BLaER1 treated with 17β-estradiol and CSF1 and Interleukin-3, amounts not matched to agents 10 nM and 100 nM (cell line): ENCODE measurements around the gene MAGI1.
"Not testable (repeated sequence)": the region's sequence is repeated elsewhere in the genome, so short reads cannot be mapped to it uniquely, and the experiment has no call there.

ENCODE experiments used
- H3K27ac ChIP-seq, 11 experiments: shearing (Covaris generic); formaldehyde crosslinking; 2 replicates each; pipeline ENCODE4 v1.8.1; 2022
- H3K27me3 ChIP-seq, 11 experiments: shearing (Covaris generic); formaldehyde crosslinking; 2 replicates each; pipeline ENCODE4 v1.8.1; 2022
- H3K36me3 ChIP-seq, 11 experiments: shearing (Covaris generic); formaldehyde crosslinking; 2 replicates each; pipeline ENCODE4 v1.8.1; 2022
- H3K4me1 ChIP-seq, 10 experiments: shearing (Covaris generic); formaldehyde crosslinking; 2 replicates each; pipeline ENCODE4 v1.8.1; 2022
- H3K4me2 ChIP-seq, 11 experiments: shearing (Covaris generic); formaldehyde crosslinking; 2 replicates each; pipeline ENCODE4 v1.8.1; 2022
- H3K4me3 ChIP-seq, 10 experiments: shearing (Covaris generic); formaldehyde crosslinking; 2 replicates each; pipeline ENCODE4 v1.8.1; 2022
- H3K9ac ChIP-seq, 11 experiments: shearing (Covaris generic); formaldehyde crosslinking; 2 replicates each; pipeline ENCODE4 v1.8.1; 2022
- H3K9me3 ChIP-seq, 11 experiments: shearing (Covaris generic); formaldehyde crosslinking; replicated peaks in 1 of 11; 2 replicates each; pipeline ENCODE4 v1.8.1; 2022
- H4K20me1 ChIP-seq, 11 experiments: shearing (Covaris generic); formaldehyde crosslinking; 2 replicates each; pipeline ENCODE4 v1.8.1; 2022
- Cebpa-rat ChIP-seq, 11 experiments: shearing (Covaris generic); IDR thresholded peaks; 2 replicates each; pipeline ENCODE4 v1.8.1; 2022

The MAGI1 gene

GRCh38 chr3:65905771-65906170, 132.9 kb downstream of the MAGI1 start:
- no peak overlapping the region for H3K4me2 ChIP-seq
- H4K20me1 ChIP-seq, result no peaks in the 10 kb centered on the region
- H3K27me3 ChIP-seq, result no peaks in the 10 kb centered on the region
- H3K4me3 ChIP-seq, result no peak overlapping the region
- no peaks in the 10 kb centered on the region for H3K36me3 ChIP-seq
- H3K27ac ChIP-seq, result no peak overlapping the region
- H3K9ac ChIP-seq, result no peak overlapping the region
- no peaks in the 10 kb centered on the region for H3K9me3 ChIP-seq
- H3K4me1 ChIP-seq, result no peaks in the 10 kb centered on the region
- no peak for TF ChIP-seq Cebpa-rat (IDR thresholded peaks at IDR 0.05)

- H3K4me2 ChIP-seq, result no peak overlapping the region
- H3K27ac ChIP-seq, result no peak overlapping the region
- H3K4me3 ChIP-seq, result no peak overlapping the region
- H3K27me3 ChIP-seq, result no peaks in the 10 kb centered on the region
- no peaks in the 10 kb centered on the region for H4K20me1 ChIP-seq
- no peaks in the 10 kb centered on the region for H3K9me3 ChIP-seq
- no peaks in the 10 kb centered on the region for H3K36me3 ChIP-seq
- no peak for TF ChIP-seq Cebpa-rat (IDR thresholded peaks at IDR 0.05)
- no peak overlapping the region for H3K9ac ChIP-seq
- H3K4me1 ChIP-seq, result no peaks in the 10 kb centered on the region
Observed at GRCh38 chr3:65904016-65904415, 134.7 kb downstream of the MAGI1 start.

GRCh38 chr3:65902304-65902793, 136.4 kb downstream of the MAGI1 start:
- Histone ChIP-seq H3K36me3 (no peaks in the 10 kb centered on the region), H3K4me1 (no peaks in the 10 kb centered on the region), H3K4me2 (no peak overlapping the region), H3K27ac (no peak overlapping the region), H4K20me1 (no peaks in the 10 kb centered on the region), H3K4me3 (no peak overlapping the region), H3K9ac (no peak overlapping the region), H3K9me3 (no peaks in the 10 kb centered on the region), H3K27me3 (no peaks in the 10 kb centered on the region)
- TF ChIP-seq Cebpa-rat (IDR thresholded peaks at IDR 0.05), result no peak

- Histone ChIP-seq H3K9me3 (no peaks in the 10 kb centered on the region), H3K4me2 (no peak overlapping the region), H4K20me1 (no peaks in the 10 kb centered on the region), H3K27me3 (no peaks in the 10 kb centered on the region), H3K4me1 (no peaks in the 10 kb centered on the region), H3K36me3 (no peaks in the 10 kb centered on the region), H3K9ac (no peak overlapping the region), H3K4me3 (no peak overlapping the region), H3K27ac (no peak overlapping the region)
- no peak for TF ChIP-seq Cebpa-rat (IDR thresholded peaks at IDR 0.05)
Observed at GRCh38 chr3:65901226-65901625, 137.5 kb downstream of the MAGI1 start.

GRCh38 chr3:65899226-65899625, 139.5 kb downstream of the MAGI1 start:
- H3K36me3 ChIP-seq, result no peaks in the 10 kb centered on the region
- no peak overlapping the region for H3K4me3 ChIP-seq
- no peak overlapping the region for H3K4me2 ChIP-seq
- H3K27ac ChIP-seq, result no peak overlapping the region
- H4K20me1 ChIP-seq, result no peaks in the 10 kb centered on the region
- H3K9me3 ChIP-seq, result no peaks in the 10 kb centered on the region
- H3K27me3 ChIP-seq, result no peaks in the 10 kb centered on the region
- no peaks in the 10 kb centered on the region for H3K4me1 ChIP-seq
- no peak overlapping the region for H3K9ac ChIP-seq
- TF ChIP-seq Cebpa-rat (IDR thresholded peaks at IDR 0.05), result no peak

- no peaks in the 10 kb centered on the region for H4K20me1 ChIP-seq
- H3K4me2 ChIP-seq, result no peak overlapping the region
- H3K27ac ChIP-seq, result no peak overlapping the region
- no peaks in the 10 kb centered on the region for H3K9me3 ChIP-seq
- no peaks in the 10 kb centered on the region for H3K4me1 ChIP-seq
- no peaks in the 10 kb centered on the region for H3K36me3 ChIP-seq
- no peak overlapping the region for H3K9ac ChIP-seq
- no peaks in the 10 kb centered on the region for H3K27me3 ChIP-seq
- H3K4me3 ChIP-seq, result no peak overlapping the region
- no peak for TF ChIP-seq Cebpa-rat (IDR thresholded peaks at IDR 0.05)
Observed at GRCh38 chr3:65897766-65898165, 141.0 kb downstream of the MAGI1 start.

- H3K9me3 ChIP-seq, result no peaks in the 10 kb centered on the region
- H3K4me3 ChIP-seq, result no peak overlapping the region
- no peaks in the 10 kb centered on the region for H3K36me3 ChIP-seq
- no peak overlapping the region for H3K9ac ChIP-seq
- no peaks in the 10 kb centered on the region for H4K20me1 ChIP-seq
- no peaks in the 10 kb centered on the region for H3K4me1 ChIP-seq
- TF ChIP-seq Cebpa-rat (IDR thresholded peaks at IDR 0.05), result no peak
- H3K4me2 ChIP-seq, result no peak overlapping the region
- no peaks in the 10 kb centered on the region for H3K27me3 ChIP-seq
- no peak overlapping the region for H3K27ac ChIP-seq
Observed at GRCh38 chr3:65896321-65896720, 142.4 kb downstream of the MAGI1 start.

- Histone ChIP-seq H3K27ac (no peak overlapping the region), H3K9me3 (peaks cover 0 to 8% (median 0%) of the 10 kb centered on the region in 11 experiments; a peak in 1 of 22 replicates), H3K4me1 (no peaks in the 10 kb centered on the region), H3K36me3 (no peaks in the 10 kb centered on the region), H3K9ac (no peak overlapping the region), H3K4me3 (no peak overlapping the region), H4K20me1 (no peaks in the 10 kb centered on the region), H3K4me2 (no peak overlapping the region), H3K27me3 (no peaks in the 10 kb centered on the region)
- TF ChIP-seq Cebpa-rat (IDR thresholded peaks at IDR 0.05), result no peak
Observed at GRCh38 chr3:65894679-65895453, 143.9 kb downstream of the MAGI1 start.

- Histone ChIP-seq H3K4me3 (no peak overlapping the region), H3K27ac (no peak overlapping the region), H4K20me1 (no peaks in the 10 kb centered on the region), H3K36me3 (no peaks in the 10 kb centered on the region), H3K4me1 (no peaks in the 10 kb centered on the region), H3K4me2 (no peak overlapping the region), H3K27me3 (no peaks in the 10 kb centered on the region), H3K9me3 (peaks cover 0 to 8% (median 0%) of the 10 kb centered on the region in 11 experiments; a peak in 1 of 22 replicates), H3K9ac (no peak overlapping the region)
- no peak for TF ChIP-seq Cebpa-rat (IDR thresholded peaks at IDR 0.05)
Observed at GRCh38 chr3:65894126-65894525, 144.6 kb downstream of the MAGI1 start.

GRCh38 chr3:65893631-65894030, 145.1 kb downstream of the MAGI1 start:
- no peak overlapping the region for H3K4me3 ChIP-seq
- no peaks in the 10 kb centered on the region for H3K4me1 ChIP-seq
- no peak for TF ChIP-seq Cebpa-rat (IDR thresholded peaks at IDR 0.05)
- no peaks in the 10 kb centered on the region for H3K27me3 ChIP-seq
- H3K4me2 ChIP-seq, result no peak overlapping the region
- H3K9ac ChIP-seq, result no peak overlapping the region
- no peaks in the 10 kb centered on the region for H4K20me1 ChIP-seq
- peaks cover 0 to 8% (median 0%) of the 10 kb centered on the region in 11 experiments; a peak in 1 of 22 replicates for H3K9me3 ChIP-seq
- H3K36me3 ChIP-seq, result no peaks in the 10 kb centered on the region
- H3K27ac ChIP-seq, result no peak overlapping the region

GRCh38 chr3:65891477-65891876, 147.2 kb downstream of the MAGI1 start:
- not testable (repeated sequence) for H3K36me3 ChIP-seq, H3K27ac ChIP-seq, H3K4me1 ChIP-seq, H3K4me3 ChIP-seq, H3K9ac ChIP-seq, H3K27me3 ChIP-seq, H4K20me1 ChIP-seq, H3K4me2 ChIP-seq, H3K9me3 ChIP-seq
